ENCODE measurements around the gene OLIG3.

GRCh38 chr6:137514418-137514817 lies 20.2 kb upstream of the OLIG3 start:
- TF ChIP-seq, protein P1, sequence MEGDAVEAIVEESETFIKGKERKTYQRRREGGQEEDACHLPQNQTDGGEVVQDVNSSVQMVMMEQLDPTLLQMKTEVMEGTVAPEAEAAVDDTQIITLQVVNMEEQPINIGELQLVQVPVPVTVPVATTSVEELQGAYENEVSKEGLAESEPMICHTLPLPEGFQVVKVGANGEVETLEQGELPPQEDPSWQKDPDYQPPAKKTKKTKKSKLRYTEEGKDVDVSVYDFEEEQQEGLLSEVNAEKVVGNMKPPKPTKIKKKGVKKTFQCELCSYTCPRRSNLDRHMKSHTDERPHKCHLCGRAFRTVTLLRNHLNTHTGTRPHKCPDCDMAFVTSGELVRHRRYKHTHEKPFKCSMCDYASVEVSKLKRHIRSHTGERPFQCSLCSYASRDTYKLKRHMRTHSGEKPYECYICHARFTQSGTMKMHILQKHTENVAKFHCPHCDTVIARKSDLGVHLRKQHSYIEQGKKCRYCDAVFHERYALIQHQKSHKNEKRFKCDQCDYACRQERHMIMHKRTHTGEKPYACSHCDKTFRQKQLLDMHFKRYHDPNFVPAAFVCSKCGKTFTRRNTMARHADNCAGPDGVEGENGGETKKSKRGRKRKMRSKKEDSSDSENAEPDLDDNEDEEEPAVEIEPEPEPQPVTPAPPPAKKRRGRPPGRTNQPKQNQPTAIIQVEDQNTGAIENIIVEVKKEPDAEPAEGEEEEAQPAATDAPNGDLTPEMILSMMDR (conservative IDR thresholded peaks at IDR 0.05; ENCODE audit: low read depth, low read length): no peak
- TF ChIP-seq EZH2 (IDR thresholded peaks at IDR 0.05; ENCODE audit: borderline replicate concordance, low read depth, low read length, poor library complexity, severe bottlenecking): no peak
